Retinal pigment epithelial cell (primary cell): ENCODE measurements around the gene LRRC4C.
"Not testable (repeated sequence)": the region's sequence is repeated elsewhere in the genome, so short reads cannot be mapped to it uniquely, and the experiment has no call there.

Experiments used
- DNase-seq: peaks from one replicate; pipeline ENCODE4 v3.0.0-alpha.2; 2010; ENCODE audit warnings: low read depth
- H3K4me3 ChIP-seq: 2 replicates; pipeline ENCODE4 v1.5.1; 2011; ENCODE audit warnings: mild to moderate bottlenecking, low read length, control low read depth, moderate library complexity
- CTCF ChIP-seq: conservative IDR thresholded peaks from 2 replicates; pipeline ENCODE4 v1.5.1; 2011; ENCODE audit warnings: low read depth, low read length, control low read depth, inconsistent platforms

The LRRC4C gene

GRCh38 chr11:40215556-40215955 lies 1243.9 kb downstream of the LRRC4C start:
- no peak overlapping the region for H3K4me3 ChIP-seq
- no peak for DNase-seq
- no peak for TF ChIP-seq CTCF

- no peak for TF ChIP-seq CTCF
- DNase-seq = no peak
- H3K4me3 ChIP-seq = no peak overlapping the region
Observed at GRCh38 chr11:40207416-40207815, 1252.0 kb downstream of the LRRC4C start.

GRCh38 chr11:40204228-40204627 lies 1255.2 kb downstream of the LRRC4C start:
- no peak for TF ChIP-seq CTCF
- no peak for DNase-seq
- no peak overlapping the region for H3K4me3 ChIP-seq

- TF ChIP-seq CTCF = no peak
- DNase-seq = no peak
- H3K4me3 ChIP-seq = no peak overlapping the region
Observed at GRCh38 chr11:40203606-40204005, 1255.8 kb downstream of the LRRC4C start.

- no peak for DNase-seq
- no peak for TF ChIP-seq CTCF
- H3K4me3 ChIP-seq = no peak overlapping the region
Observed at GRCh38 chr11:40202589-40203270, 1256.7 kb downstream of the LRRC4C start.

GRCh38 chr11:40192590-40192989 lies 1266.9 kb downstream of the LRRC4C start:
- not testable (repeated sequence) for DNase-seq, H3K4me3 ChIP-seq

GRCh38 chr11:40190294-40190693 lies 1269.2 kb downstream of the LRRC4C start:
- no peak overlapping the region for H3K4me3 ChIP-seq
- no peak for DNase-seq
- no peak for TF ChIP-seq CTCF
